Measurements from ENCODE around the gene RASA4B.
"Not testable (repeated sequence)": the region's sequence is repeated elsewhere in the genome, so short reads cannot be mapped to it uniquely, and the experiment has no call there.

The RASA4B gene

GRCh38 chr7:102511860-102512522 lies 5.6 kb downstream of the RASA4B start:
- not testable (repeated sequence) for DNase-seq (ENCODE audit: low read depth, low spot score)

GRCh38 chr7:102510575-102510974 lies 7.0 kb downstream of the RASA4B start:
- DNase-seq (ENCODE audit: low read depth, low spot score): not testable (repeated sequence)

- DNase-seq (ENCODE audit: low read depth, low spot score): not testable (repeated sequence)
Measured at GRCh38 chr7:102507410-102508088, 10.0 kb downstream of the RASA4B start.

GRCh38 chr7:102505298-102506185 lies 12.0 kb downstream of the RASA4B start:
- not testable (repeated sequence) for DNase-seq (ENCODE audit: low read depth, low spot score)

- not testable (repeated sequence) for DNase-seq (ENCODE audit: low read depth, low spot score)
Measured at GRCh38 chr7:102503141-102503540, 14.4 kb downstream of the RASA4B start.

- not testable (repeated sequence) for DNase-seq (ENCODE audit: low read depth, low spot score)
Measured at GRCh38 chr7:102498321-102498720, 19.3 kb downstream of the RASA4B start.

- not testable (repeated sequence) for DNase-seq (ENCODE audit: low read depth, low spot score)
Measured at GRCh38 chr7:102497308-102497707, 20.3 kb downstream of the RASA4B start.

GRCh38 chr7:102496861-102497260 lies 20.7 kb downstream of the RASA4B start:
- not testable (repeated sequence) for DNase-seq (ENCODE audit: low read depth, low spot score)

- DNase-seq (ENCODE audit: low read depth, low spot score): not testable (repeated sequence)
Measured at GRCh38 chr7:102494473-102495149, 23.0 kb downstream of the RASA4B start.

GRCh38 chr7:102494026-102494425 lies 23.6 kb downstream of the RASA4B start:
- DNase-seq (ENCODE audit: low read depth, low spot score): not testable (repeated sequence)

- DNase-seq (ENCODE audit: low read depth, low spot score): not testable (repeated sequence)
Measured at GRCh38 chr7:102493220-102493935, 24.2 kb downstream of the RASA4B start.

- DNase-seq (ENCODE audit: low read depth, low spot score): not testable (repeated sequence)
Measured at GRCh38 chr7:102490529-102491075, 27.0 kb downstream of the RASA4B start.

GRCh38 chr7:102484317-102484716 lies 33.3 kb downstream of the RASA4B start:
- DNase-seq (ENCODE audit: low read depth, low spot score): not testable (repeated sequence)

GRCh38 chr7:102481962-102482361 lies 35.6 kb downstream of the RASA4B start:
- not testable (repeated sequence) for DNase-seq (ENCODE audit: low read depth, low spot score)

- not testable (repeated sequence) for DNase-seq (ENCODE audit: low read depth, low spot score)
Measured at GRCh38 chr7:102479982-102480637, 37.5 kb downstream of the RASA4B start.

GRCh38 chr7:102479209-102479584 lies 38.4 kb downstream of the RASA4B start:
- not testable (repeated sequence) for DNase-seq (ENCODE audit: low read depth, low spot score)

- peak; percentile 68 for DNase-seq (ENCODE audit: low read depth, low spot score)
Measured at GRCh38 chr7:102478314-102479208, 39.0 kb downstream of the RASA4B start, which contains the start of gene POLR2J. Gene POLR2J (minus strand): TSS chr7:102478922. CDS start chr7:102478860, 62 bp downstream.

GRCh38 chr7:102474736-102475435 lies 42.7 kb downstream of the RASA4B start:
- DNase-seq (ENCODE audit: low read depth, low spot score): not testable (repeated sequence)

Measured in activated naive CD8-positive, alpha-beta T cell treated with anti-CD3 and anti-CD28 coated beads, Interleukin-2, amount 50 U/mL, for 16 hours (primary cell).